Measurements from ENCODE around the gene MTX2. TPM values are rescaled to one million over a fixed set of nuclear protein-coding genes. Genes with fewer than 3 reads are reported as not detected.
"Not testable (repeated sequence)": the region's sequence is repeated elsewhere in the genome, so short reads cannot be mapped to it uniquely, and the experiment has no call there.

MTX2 gene
- total RNA-seq, 1 experiment from 2014 or later, result 28.7 TPM

DNA sequence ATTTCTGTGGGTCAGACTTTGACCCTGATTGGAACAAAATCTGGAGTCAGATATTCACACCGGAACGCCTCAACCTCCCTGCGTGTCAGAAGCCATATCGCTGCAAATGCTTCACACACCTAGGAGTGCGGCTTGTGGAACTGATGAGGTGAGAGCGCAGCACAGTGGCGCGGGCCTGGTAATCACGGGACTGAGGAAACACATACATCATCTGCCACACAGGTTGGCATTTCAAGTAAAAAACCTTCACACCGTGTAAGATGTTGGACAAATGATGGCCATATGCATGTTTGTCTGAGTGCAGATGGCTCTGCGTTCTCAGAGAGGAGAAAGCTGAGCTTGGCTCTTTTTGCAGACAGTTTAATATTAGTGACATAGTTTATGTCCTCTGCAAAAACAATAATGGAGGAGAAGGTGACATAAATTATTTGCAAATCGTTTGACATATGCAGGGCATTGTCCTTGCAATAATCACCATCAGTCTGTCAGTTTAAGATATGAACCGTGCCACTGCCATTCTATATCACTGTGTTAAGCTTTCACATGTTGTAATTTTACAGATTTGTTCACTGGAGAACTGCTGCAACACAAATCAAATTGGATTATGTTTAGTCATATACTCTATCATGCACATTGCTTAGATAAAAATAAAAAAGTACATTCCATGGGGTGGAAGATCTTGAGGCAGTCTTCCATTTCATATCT lies 101.4 kb downstream of the MTX2 start:
- no peak for ATAC-seq
- in situ Hi-C loops (cut with HindIII; ENCODE audit: low pct_unique_long_range_greater_than_20kb, low sequenced_read_pairs), result no loop called here
- intact Hi-C loops (cut with micrococcal nuclease; ENCODE audit: unreplicated experiment), result no loop called here
- Histone ChIP-seq H3K27me3 (ENCODE audit: control insufficient read depth, insufficient read depth, low read length) (no peaks in the 10 kb centered on the region), H3K9me3 (ENCODE audit: control insufficient read depth, insufficient read depth, low read depth, low read length) (no peaks in the 10 kb centered on the region), H3K36me3 (ENCODE audit: control insufficient read depth, insufficient read depth, low read length) (no peaks in the 10 kb centered on the region), H3K4me3 (ENCODE audit: low read depth in 2 of 2, low read length in 2 of 2) (no peak overlapping the region), H3K27ac (ENCODE audit: low read length) (no peak overlapping the region), H3K4me1 (ENCODE audit: control insufficient read depth, insufficient read depth, low read length) (no peaks in the 10 kb centered on the region)
- BruUV-seq (replicated peaks), result no TSS peak
- ChIA-PET CTCF (no interaction called here), POLR2A (no interaction called here)
- TF ChIP-seq TCF7L2 (IDR thresholded peaks at IDR 0.05; ENCODE audit: low read depth, low read length) (no peak), POLR2AphosphoS5 (IDR thresholded peaks at IDR 0.05; ENCODE audit: low read depth, low read length) (no peak), SIN3A (IDR thresholded peaks at IDR 0.05; ENCODE audit: borderline replicate concordance, insufficient read depth, low read depth, low read length) (no peak), REST (IDR thresholded peaks at IDR 0.05; ENCODE audit: insufficient read depth in 1 of 2, low read depth in 2 of 2, low read length in 1 of 2) (no peak), CTCF (IDR thresholded peaks at IDR 0.05) (no peak)
- DNase-seq (ENCODE audit: low read depth, low spot score), result no peak

GRCh38 chr2:176373155-176373554 lies 103.9 kb downstream of the MTX2 start:
- intact Hi-C loops (cut with micrococcal nuclease; ENCODE audit: unreplicated experiment); H3K36me3 ChIP-seq (ENCODE audit: control insufficient read depth, insufficient read depth, low read length); H3K27me3 ChIP-seq (ENCODE audit: control insufficient read depth, insufficient read depth, low read length); POLR2A ChIA-PET; H3K27ac ChIP-seq (ENCODE audit: low read length); BruUV-seq (replicated peaks); CTCF ChIA-PET; H3K9me3 ChIP-seq (ENCODE audit: control insufficient read depth, insufficient read depth, low read depth, low read length); DNase-seq (ENCODE audit: low read depth, low spot score); H3K4me3 ChIP-seq (ENCODE audit: low read depth in 2 of 2, low read length in 2 of 2); in situ Hi-C loops (cut with HindIII; ENCODE audit: low pct_unique_long_range_greater_than_20kb, low sequenced_read_pairs); ATAC-seq; H3K4me1 ChIP-seq (ENCODE audit: control insufficient read depth, insufficient read depth, low read length): not testable (repeated sequence)

DNA sequence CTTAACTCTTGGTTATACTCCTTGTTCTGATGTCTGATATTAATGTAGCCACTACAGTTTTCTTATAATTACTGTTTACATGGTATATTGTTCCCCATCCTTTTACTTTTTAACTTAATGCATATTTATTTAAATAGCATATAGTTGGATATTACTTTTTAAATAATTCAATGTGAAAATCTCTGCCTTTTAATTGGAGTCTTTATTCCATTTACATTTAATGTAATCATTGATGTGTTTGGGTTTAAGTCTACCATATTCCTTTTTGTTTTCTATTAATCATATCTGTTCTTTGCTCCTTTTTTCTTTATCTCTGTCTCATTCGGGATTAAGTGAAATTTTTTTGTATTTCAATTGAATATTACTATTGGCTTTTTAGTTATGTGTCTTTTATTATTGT lies 109.1 kb downstream of the MTX2 start:
- POLR2A ChIA-PET, result no interaction called here
- no TSS peak for BruUV-seq (replicated peaks)
- Histone ChIP-seq H3K4me3 (ENCODE audit: low read depth in 2 of 2, low read length in 2 of 2) (no peak overlapping the region), H3K27me3 (ENCODE audit: control insufficient read depth, insufficient read depth, low read length) (no peaks in the 10 kb centered on the region), H3K27ac (ENCODE audit: low read length) (no peak overlapping the region), H3K36me3 (ENCODE audit: control insufficient read depth, insufficient read depth, low read length) (no peaks in the 10 kb centered on the region; the same call in 1 of the 2 replicates), H3K4me1 (ENCODE audit: control insufficient read depth, insufficient read depth, low read length) (no peaks in the 10 kb centered on the region), H3K9me3 (ENCODE audit: control insufficient read depth, insufficient read depth, low read depth, low read length) (peaks cover 17% of the 10 kb centered on the region; the same call in 1 of the 2 replicates)
- TF ChIP-seq TCF7L2 (IDR thresholded peaks at IDR 0.05; ENCODE audit: low read depth, low read length), result no peak
- no peak for TF ChIP-seq REST (IDR thresholded peaks at IDR 0.05; ENCODE audit: insufficient read depth in 1 of 2, low read depth in 2 of 2, low read length in 1 of 2)
- CTCF ChIA-PET, result interaction anchor here (0.7 kb wide), 1 partner anchor 32 kb away, joined by 5 read pairs; no protein-coding TSS in a partner anchor
- intact Hi-C loops (cut with micrococcal nuclease; ENCODE audit: unreplicated experiment), result no loop called here
- in situ Hi-C loops (cut with HindIII; ENCODE audit: low pct_unique_long_range_greater_than_20kb, low sequenced_read_pairs), result no loop called here
- no peak for DNase-seq (ENCODE audit: low read depth, low spot score)
- ATAC-seq, result no peak

Measured in Panc1 (cell line).